ENCODE measurements around the gene KSR2.

DNA sequence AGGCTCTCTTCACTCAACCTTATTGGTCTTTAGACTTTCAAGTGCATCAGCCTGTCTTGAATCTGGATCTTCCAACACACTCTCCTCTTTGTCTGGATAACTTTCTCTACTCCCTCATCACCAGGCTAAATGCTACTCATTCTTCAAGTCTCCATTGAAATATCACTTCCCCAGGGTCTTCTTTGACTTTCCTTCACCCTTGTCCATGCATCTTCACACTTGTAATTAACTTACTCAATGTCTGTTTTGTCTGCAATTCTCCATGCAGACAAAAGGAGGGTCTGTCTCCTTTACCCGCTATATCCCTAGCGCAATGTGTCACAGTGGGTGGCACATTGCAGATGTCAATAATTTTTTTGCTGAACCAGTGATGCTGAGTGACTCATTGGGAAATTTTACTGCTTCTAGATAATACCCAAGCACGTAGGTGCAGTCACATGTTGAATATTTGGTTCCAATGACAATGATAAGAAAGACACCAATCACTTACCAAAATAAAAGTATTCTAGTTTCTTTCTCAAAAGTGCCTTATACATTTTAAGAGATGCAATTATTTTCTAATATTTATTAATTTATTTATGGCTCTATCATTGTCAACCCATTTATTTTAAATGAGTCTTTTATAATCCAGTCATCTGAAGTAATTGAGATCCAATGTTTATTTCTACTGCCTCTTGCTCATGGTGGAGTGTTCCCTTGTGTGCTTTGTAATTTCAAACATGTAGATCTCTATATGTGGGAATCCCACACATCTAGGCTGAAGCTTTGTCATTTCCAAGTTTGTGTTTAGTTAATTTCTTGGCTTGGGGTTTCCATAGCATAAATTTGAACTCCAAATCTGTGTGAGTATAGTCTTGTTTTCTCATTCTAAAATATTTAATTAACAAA, 26.0 kb upstream of the KSR2 start:
- TF ChIP-seq, protein P1, sequence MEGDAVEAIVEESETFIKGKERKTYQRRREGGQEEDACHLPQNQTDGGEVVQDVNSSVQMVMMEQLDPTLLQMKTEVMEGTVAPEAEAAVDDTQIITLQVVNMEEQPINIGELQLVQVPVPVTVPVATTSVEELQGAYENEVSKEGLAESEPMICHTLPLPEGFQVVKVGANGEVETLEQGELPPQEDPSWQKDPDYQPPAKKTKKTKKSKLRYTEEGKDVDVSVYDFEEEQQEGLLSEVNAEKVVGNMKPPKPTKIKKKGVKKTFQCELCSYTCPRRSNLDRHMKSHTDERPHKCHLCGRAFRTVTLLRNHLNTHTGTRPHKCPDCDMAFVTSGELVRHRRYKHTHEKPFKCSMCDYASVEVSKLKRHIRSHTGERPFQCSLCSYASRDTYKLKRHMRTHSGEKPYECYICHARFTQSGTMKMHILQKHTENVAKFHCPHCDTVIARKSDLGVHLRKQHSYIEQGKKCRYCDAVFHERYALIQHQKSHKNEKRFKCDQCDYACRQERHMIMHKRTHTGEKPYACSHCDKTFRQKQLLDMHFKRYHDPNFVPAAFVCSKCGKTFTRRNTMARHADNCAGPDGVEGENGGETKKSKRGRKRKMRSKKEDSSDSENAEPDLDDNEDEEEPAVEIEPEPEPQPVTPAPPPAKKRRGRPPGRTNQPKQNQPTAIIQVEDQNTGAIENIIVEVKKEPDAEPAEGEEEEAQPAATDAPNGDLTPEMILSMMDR (IDR thresholded peaks at IDR 0.05), result no peak
- TF ChIP-seq POLR2A (IDR thresholded peaks at IDR 0.05), result no peak
